ENCODE results near the gene JAG2.

JAG2 gene

DNA sequence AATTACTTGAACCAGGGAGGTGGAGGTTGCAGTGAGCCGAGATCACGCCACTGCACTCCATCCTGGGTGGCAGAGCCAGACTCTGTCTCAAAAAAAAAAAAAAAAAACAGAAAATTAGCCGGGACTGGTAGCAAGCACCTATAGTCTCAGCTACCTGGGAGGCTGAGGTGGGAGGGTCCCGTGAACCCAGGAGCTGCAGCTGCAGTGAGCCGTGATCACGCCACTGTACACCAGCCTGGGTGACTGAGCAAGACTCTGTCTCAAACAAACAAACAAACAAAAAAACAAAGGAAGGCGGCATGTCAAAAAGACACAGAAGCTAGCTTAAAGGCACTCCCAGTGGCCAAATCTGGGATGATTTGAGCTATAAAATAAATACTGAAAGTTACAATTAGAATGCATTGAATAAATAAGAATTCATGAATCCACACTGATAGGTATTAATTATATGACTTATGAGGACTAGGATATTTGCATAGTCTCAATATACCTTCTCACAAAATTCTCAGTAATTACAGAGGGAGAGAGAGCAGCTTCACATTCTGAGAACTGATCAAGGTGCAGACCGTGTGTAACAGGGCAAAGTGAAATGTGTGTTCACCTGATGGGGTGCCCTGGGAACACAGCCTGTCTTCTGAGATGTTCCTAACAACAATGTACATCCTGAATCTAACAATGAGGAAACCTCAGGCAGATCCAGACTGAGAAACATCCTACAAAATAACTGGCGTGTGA lies 60.6 kb downstream of the JAG2 start:
- DNase-seq: no peak

DNA sequence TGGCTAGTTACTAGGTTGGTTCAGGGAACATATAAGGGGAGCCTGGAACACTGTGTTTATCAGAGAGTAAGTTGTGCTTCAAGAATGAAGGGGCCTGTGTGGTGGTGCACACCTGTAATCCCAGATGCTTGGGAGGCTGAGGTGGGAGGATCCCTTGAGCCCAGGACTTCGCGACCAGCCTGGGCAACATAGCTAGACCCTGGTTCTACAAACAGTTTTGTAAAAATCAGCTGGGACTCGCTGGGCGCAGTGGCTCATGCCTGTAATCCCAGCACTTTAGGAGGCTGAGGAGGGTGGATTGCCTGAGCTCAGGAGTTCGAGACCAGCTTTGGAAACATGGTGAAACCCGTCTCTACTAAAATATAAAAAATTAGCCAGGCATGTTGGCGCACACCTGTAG lies 61.2 kb downstream of the JAG2 start:
- no peak for DNase-seq

DNA sequence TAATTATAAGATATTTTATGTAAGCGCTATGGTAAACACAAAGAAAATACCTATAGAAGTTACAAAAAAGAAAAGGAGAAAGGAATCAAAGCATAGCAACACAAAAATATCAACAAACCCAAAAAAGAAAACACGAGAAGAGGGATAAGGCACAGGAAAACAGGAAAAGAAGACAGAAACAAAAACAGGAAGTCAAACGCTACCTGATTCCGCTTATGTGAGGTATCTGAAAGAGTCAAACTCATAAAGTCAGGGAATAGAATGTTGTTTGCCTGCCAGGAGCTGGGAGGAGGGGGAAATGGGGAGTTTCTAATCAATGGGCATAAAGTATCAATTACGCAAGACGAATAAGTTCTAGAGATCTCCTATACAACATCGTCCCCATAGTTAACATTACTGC lies 63.4 kb downstream of the JAG2 start:
- DNase-seq: no peak

GRCh38 chr14:105102893-105103292 lies 65.7 kb downstream of the JAG2 start:
- no peak for DNase-seq

- DNase-seq: no peak
Observed at GRCh38 chr14:105102361-105102870, 66.2 kb downstream of the JAG2 start.

- DNase-seq: no peak
Observed at GRCh38 chr14:105100910-105101309, 67.7 kb downstream of the JAG2 start.

- no peak for DNase-seq
Observed at GRCh38 chr14:105099778-105100177, 68.8 kb downstream of the JAG2 start.

DNA sequence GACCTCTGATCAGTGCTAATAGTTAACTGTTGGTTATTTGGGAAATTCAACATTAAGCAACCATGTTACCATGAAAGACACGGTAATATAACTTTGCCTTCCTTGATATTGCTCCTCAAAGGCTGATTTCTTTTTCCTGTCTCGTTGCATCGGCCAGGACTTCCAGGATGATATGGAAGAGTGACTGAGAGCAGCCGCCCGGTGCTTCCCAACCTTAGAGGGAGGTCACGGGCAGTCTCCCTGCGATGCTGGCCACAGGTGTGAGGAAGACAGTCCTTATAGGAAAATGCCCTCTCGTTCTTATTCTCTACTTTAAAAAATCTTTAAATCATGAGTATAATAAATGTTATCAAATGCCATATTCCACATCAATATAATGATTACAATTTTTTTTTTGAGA lies 70.3 kb downstream of the JAG2 start:
- DNase-seq: no peak

DNA sequence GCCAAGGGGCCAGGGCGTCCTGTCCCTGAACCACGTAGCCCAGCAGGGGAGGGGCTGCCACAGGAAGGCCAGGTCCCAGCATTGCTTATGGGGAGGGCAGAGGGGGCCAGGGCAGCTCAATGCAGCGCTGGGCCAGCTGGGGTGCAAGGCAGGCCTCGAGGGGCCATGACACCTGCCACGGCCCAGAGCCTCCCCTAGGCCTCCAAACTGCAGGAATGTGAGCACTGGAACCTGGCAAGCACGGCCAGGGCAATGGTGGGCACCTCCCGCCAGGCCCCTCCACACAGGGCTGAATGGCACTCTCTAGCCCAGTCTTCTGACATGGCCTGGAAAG lies 70.8 kb downstream of the JAG2 start:
- no peak for DNase-seq

DNA sequence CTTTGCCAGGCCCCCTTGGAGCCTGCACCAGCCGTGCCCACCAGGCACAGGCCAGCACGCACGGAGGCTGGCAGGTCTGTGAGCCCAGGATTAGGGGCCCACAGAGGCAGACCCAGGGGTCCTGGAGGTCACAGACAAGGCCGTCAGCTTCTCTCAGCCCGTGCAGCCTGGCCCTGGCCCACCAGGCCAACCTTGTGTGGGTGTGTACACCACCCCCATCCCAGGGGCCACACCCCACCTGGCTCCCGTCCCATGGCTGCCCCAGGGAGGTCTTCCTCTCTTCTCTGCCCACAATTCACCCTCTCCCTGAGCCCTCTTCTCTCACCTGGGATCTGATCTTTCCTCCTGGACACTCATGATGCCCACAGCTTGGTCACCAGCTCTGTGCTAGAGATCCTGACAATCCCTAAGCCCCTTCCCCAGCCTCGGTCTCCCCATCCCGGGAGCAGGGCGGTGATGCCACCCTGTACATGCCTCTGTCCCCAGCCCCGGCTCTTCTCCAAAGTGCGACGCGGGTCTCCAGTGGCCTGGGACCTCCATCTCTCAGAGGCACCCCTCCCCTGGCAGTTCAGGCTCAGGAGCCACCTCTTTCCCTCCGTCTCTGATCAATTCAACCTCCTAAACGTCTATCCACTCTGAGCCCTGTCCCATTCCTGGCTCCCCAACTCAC lies 72.2 kb downstream of the JAG2 start:
- DNase-seq: no peak

- no peak for DNase-seq
Observed at GRCh38 chr14:105095236-105095805, 73.3 kb downstream of the JAG2 start.

- DNase-seq: no peak
Observed at GRCh38 chr14:105094193-105094907, 74.2 kb downstream of the JAG2 start.

GRCh38 chr14:105093431-105094192 lies 75.0 kb downstream of the JAG2 start:
- peak; percentile 52 for DNase-seq

DNA sequence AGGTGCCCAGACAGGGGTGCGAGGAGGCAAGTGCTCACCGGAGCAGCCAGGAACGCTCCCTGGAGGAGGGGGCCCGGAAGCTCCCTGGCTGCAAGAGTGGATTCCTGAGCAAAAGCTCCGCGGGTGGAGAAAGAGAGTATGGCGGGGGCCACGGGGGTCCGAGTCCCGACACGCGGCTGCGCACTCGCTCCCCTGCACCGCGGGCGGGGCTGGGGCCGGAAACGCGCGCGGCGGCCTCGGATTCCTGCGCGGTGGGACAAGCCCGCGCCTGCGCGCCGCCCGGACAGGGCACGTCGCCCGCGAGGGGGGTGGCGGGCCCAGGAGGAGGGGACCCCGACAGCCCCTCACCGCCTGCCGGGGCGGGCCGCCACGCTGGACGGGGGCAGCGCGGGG lies 75.5 kb downstream of the JAG2 start:
- no peak for DNase-seq

DNA sequence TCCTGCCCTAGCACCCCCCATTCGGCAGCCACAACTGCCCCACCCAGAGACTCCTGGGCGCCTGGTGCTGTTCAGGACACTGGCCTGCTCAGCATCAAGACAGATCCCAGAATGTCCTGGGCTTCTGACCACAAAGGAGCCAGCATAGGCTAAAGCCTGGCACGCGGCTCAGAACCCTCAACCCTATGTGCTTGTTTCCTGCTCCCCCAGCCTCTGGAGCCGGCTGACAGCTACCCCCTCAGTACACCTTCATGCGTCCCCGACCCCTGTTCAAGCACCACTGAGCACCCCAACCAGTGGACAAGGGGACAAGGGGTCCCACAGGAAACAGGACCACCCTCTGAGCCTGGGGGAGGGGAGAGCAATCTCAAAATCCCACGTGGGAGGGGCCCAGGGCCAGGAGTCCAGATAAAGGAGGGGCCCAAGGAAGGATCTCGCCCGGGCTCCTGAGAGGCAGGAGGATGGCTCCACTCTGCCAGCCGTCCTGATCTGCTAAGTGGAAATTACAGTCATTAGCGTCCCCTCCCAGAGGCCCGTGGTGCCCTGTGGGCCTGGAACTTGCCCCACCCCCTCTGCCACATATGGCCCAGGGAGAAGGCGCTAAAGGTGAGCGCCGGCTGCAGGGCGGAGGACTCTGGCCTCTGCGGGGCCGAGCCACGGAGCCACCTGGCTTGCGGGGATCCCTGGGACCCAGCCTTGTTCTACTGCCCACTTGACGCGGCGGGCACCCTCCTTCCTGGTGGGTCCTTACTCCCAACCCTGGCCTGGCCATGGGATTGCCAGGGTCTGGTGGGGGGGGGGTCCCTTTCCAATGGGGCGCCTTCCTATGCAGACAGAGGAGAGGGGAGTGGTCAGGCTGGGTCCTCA lies 76.2 kb downstream of the JAG2 start:
- DNase-seq: no peak

- no peak for DNase-seq
Observed at GRCh38 chr14:105091517-105092170, 76.9 kb downstream of the JAG2 start.

DNA sequence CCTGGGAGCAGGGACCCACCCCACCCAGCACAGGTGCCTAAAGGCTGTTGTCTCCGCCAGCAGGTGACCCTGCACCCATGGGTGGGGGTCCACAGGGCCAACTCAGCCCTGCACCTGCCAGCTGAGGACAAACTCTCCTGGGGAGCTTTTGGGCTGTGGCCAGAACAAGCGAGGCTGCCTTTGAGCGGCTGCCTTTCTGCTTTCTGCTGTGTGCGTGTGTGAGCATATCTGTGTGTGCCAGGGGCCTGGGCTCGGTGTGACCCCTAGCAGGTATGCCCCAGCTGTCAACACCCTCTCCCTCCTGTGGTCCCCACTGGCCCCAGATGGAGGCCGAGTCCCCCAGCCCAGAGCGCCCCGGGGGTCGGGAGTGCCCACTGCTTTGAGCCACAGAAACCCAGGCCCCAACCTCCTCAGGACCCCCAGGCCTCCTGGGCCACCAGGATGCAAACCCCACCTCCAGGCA lies 77.5 kb downstream of the JAG2 start:
- DNase-seq: no peak

Data from hematopoietic multipotent progenitor cell treated with erythropoietin and hydrocortisone succinate and interleukin-3 and kit ligand, for 6 days (in vitro differentiated cells).